ENCODE results near the gene MRPL20.
"Not testable (repeated sequence)": the region's sequence is repeated elsewhere in the genome, so short reads cannot be mapped to it uniquely, and the experiment has no call there.

The MRPL20 gene

GRCh38 chr1:1419813-1420653 lies 12.9 kb upstream of the MRPL20 start:
- DNase-seq = no peak
- H4K91ac ChIP-seq (ENCODE audit: low read depth, low read length) = peak overlapping the region; percentile 100
- H3K18ac ChIP-seq (ENCODE audit: low read length) = peak overlapping the region; percentile 37
- peak overlapping the region; percentile 83 for H2BK120ac ChIP-seq (ENCODE audit: insufficient read depth, low read length, poor library complexity)
- peak overlapping the region; percentile 83 for H3K14ac ChIP-seq (ENCODE audit: low read length)
- WGBS (ENCODE audit: extremely low coverage, insufficient coverage, insufficient read length) = no CpG with 5 or more reads among the region's 112 CpGs
- peaks cover 13% of the 10 kb centered on the region for H3K79me2 ChIP-seq (ENCODE audit: control insufficient read depth, insufficient read depth, low read length, poor library complexity)
- H2BK12ac ChIP-seq (ENCODE audit: low read length) = peak overlapping the region; percentile 91
- peak overlapping the region; percentile 57 for H3K4me2 ChIP-seq (ENCODE audit: low read length)
- H3K4me1 ChIP-seq (ENCODE audit: control insufficient read depth in 1 of 2, insufficient read depth in 2 of 2, low read length in 2 of 2) = peaks cover 34 to 37% of the 10 kb centered on the region in 2 experiments
- H3K23ac ChIP-seq (ENCODE audit: low read length) = no peak overlapping the region
- H3K27ac ChIP-seq (ENCODE audit: low read depth, low read length) = no peak overlapping the region
- H2BK5ac ChIP-seq (ENCODE audit: low read depth, low read length, poor library complexity) = no peak overlapping the region
- H3K9me3 ChIP-seq (ENCODE audit: insufficient read depth, low read depth, low read length) = no peaks in the 10 kb centered on the region
- H3K4me3 ChIP-seq (ENCODE audit: low read depth, low read length) = peak overlapping the region; percentile 54
- peaks cover 35% of the 10 kb centered on the region for H3K79me1 ChIP-seq (ENCODE audit: low read length)
- peak overlapping the region; percentile 84 for H2AFZ ChIP-seq (ENCODE audit: insufficient read depth, low read length, poor library complexity)
- peak overlapping the region; percentile 90 for H4K12ac ChIP-seq (ENCODE audit: low read depth, low read length)
- no peak overlapping the region for H3K9ac ChIP-seq (ENCODE audit: low read length)
- H3K27me3 ChIP-seq (ENCODE audit: insufficient read depth, low read length) = no peaks in the 10 kb centered on the region
- H3K4ac ChIP-seq (ENCODE audit: low read depth, low read length) = peak overlapping the region; percentile 39
- peak overlapping the region; percentile 90 for H4K8ac ChIP-seq (ENCODE audit: low read depth, low read length)
- H2AK5ac ChIP-seq (ENCODE audit: low read length) = peak overlapping the region; percentile 76
- H3K36me3 ChIP-seq (ENCODE audit: control insufficient read depth in 1 of 2, insufficient read depth in 2 of 2, low read length in 2 of 2) = no peaks in the 10 kb centered on the region

- peak overlapping the region; percentile 72 for H2AFZ ChIP-seq (ENCODE audit: insufficient read depth, low read length, poor library complexity)
- H4K91ac ChIP-seq (ENCODE audit: low read depth, low read length) = peak overlapping the region; percentile 84
- WGBS (ENCODE audit: extremely low coverage, insufficient coverage, insufficient read length) = no CpG with 5 or more reads among the region's 21 CpGs
Measured at GRCh38 chr1:1419363-1419812, 12.3 kb upstream of the MRPL20 start.

GRCh38 chr1:1418464-1419362 lies 11.6 kb upstream of the MRPL20 start:
- H3K14ac ChIP-seq (ENCODE audit: low read length) = peak overlapping the region; percentile 16
- no peak overlapping the region for H4K12ac ChIP-seq (ENCODE audit: low read depth, low read length)
- H3K27ac ChIP-seq (ENCODE audit: low read depth, low read length) = no peak overlapping the region
- no peak overlapping the region for H3K23ac ChIP-seq (ENCODE audit: low read length)
- no CpG with 5 or more reads among the region's 26 CpGs for WGBS (ENCODE audit: extremely low coverage, insufficient coverage, insufficient read length)
- no peak overlapping the region for H2BK5ac ChIP-seq (ENCODE audit: low read depth, low read length, poor library complexity)
- H3K9me3 ChIP-seq (ENCODE audit: insufficient read depth, low read depth, low read length) = no peaks in the 10 kb centered on the region
- H3K4ac ChIP-seq (ENCODE audit: low read depth, low read length) = no peak overlapping the region
- H2AK5ac ChIP-seq (ENCODE audit: low read length) = peak overlapping the region; percentile 8
- H3K9ac ChIP-seq (ENCODE audit: low read length) = no peak overlapping the region
- peak overlapping the region; percentile 84 for H4K91ac ChIP-seq (ENCODE audit: low read depth, low read length)
- peak overlapping the region; percentile 90 for H4K8ac ChIP-seq (ENCODE audit: low read depth, low read length)
- peak overlapping the region; percentile 21 for H3K18ac ChIP-seq (ENCODE audit: low read length)
- no peaks in the 10 kb centered on the region for H3K27me3 ChIP-seq (ENCODE audit: insufficient read depth, low read length)
- H2BK120ac ChIP-seq (ENCODE audit: insufficient read depth, low read length, poor library complexity) = no peak overlapping the region
- H2AFZ ChIP-seq (ENCODE audit: insufficient read depth, low read length, poor library complexity) = no peak overlapping the region
- no peak overlapping the region for H3K4me2 ChIP-seq (ENCODE audit: low read length)
- peaks cover 30% of the 10 kb centered on the region for H3K79me1 ChIP-seq (ENCODE audit: low read length)
- H3K4me3 ChIP-seq (ENCODE audit: low read depth, low read length) = no peak overlapping the region
- H3K4me1 ChIP-seq (ENCODE audit: control insufficient read depth in 1 of 2, insufficient read depth in 2 of 2, low read length in 2 of 2) = peaks cover 31 to 34% of the 10 kb centered on the region in 2 experiments
- no peaks in the 10 kb centered on the region for H3K36me3 ChIP-seq (ENCODE audit: control insufficient read depth in 1 of 2, insufficient read depth in 2 of 2, low read length in 2 of 2)
- H3K79me2 ChIP-seq (ENCODE audit: control insufficient read depth, insufficient read depth, low read length, poor library complexity) = peaks cover 13% of the 10 kb centered on the region
- DNase-seq = no peak
- peak overlapping the region; percentile 91 for H2BK12ac ChIP-seq (ENCODE audit: low read length)

More at GRCh38 chr1:1419363-1419812, 12.3 kb upstream of the MRPL20 start:
- Histone ChIP-seq H3K14ac (ENCODE audit: low read length) (peak overlapping the region; percentile 83), H2BK12ac (ENCODE audit: low read length) (peak overlapping the region; percentile 91), H4K8ac (ENCODE audit: low read depth, low read length) (peak overlapping the region; percentile 90), H3K4ac (ENCODE audit: low read depth, low read length) (no peak overlapping the region), H3K9me3 (ENCODE audit: insufficient read depth, low read depth, low read length) (no peaks in the 10 kb centered on the region), H2AK5ac (ENCODE audit: low read length) (peak overlapping the region; percentile 76), H2BK120ac (ENCODE audit: insufficient read depth, low read length, poor library complexity) (peak overlapping the region; percentile 83), H3K4me2 (ENCODE audit: low read length) (no peak overlapping the region), H3K36me3 (ENCODE audit: control insufficient read depth in 1 of 2, insufficient read depth in 2 of 2, low read length in 2 of 2) (no peaks in the 10 kb centered on the region), H3K4me3 (ENCODE audit: low read depth, low read length) (no peak overlapping the region), H3K79me2 (ENCODE audit: control insufficient read depth, insufficient read depth, low read length, poor library complexity) (peaks cover 13% of the 10 kb centered on the region), H4K12ac (ENCODE audit: low read depth, low read length) (peak overlapping the region; percentile 90), H3K4me1 (ENCODE audit: control insufficient read depth in 1 of 2, insufficient read depth in 2 of 2, low read length in 2 of 2) (peaks cover 34% of the 10 kb centered on the region in 2 experiments), H3K27ac (ENCODE audit: low read depth, low read length) (no peak overlapping the region), H3K18ac (ENCODE audit: low read length) (peak overlapping the region; percentile 37), H2BK5ac (ENCODE audit: low read depth, low read length, poor library complexity) (no peak overlapping the region), H3K23ac (ENCODE audit: low read length) (no peak overlapping the region), H3K27me3 (ENCODE audit: insufficient read depth, low read length) (no peaks in the 10 kb centered on the region), H3K79me1 (ENCODE audit: low read length) (peaks cover 35% of the 10 kb centered on the region), H3K9ac (ENCODE audit: low read length) (no peak overlapping the region)
- DNase-seq = no peak

- not testable (repeated sequence) for H3K36me3 ChIP-seq (ENCODE audit: control insufficient read depth in 1 of 2, insufficient read depth in 2 of 2, low read length in 2 of 2); H4K8ac ChIP-seq (ENCODE audit: low read depth, low read length); H2BK120ac ChIP-seq (ENCODE audit: insufficient read depth, low read length, poor library complexity); H4K12ac ChIP-seq (ENCODE audit: low read depth, low read length); H3K4me2 ChIP-seq (ENCODE audit: low read length); H2BK12ac ChIP-seq (ENCODE audit: low read length); H3K9me3 ChIP-seq (ENCODE audit: insufficient read depth, low read depth, low read length); H3K23ac ChIP-seq (ENCODE audit: low read length); H2BK5ac ChIP-seq (ENCODE audit: low read depth, low read length, poor library complexity); H3K27me3 ChIP-seq (ENCODE audit: insufficient read depth, low read length); H3K4me3 ChIP-seq (ENCODE audit: low read depth, low read length); H3K27ac ChIP-seq (ENCODE audit: low read depth, low read length); H3K9ac ChIP-seq (ENCODE audit: low read length); H2AFZ ChIP-seq (ENCODE audit: insufficient read depth, low read length, poor library complexity); H3K18ac ChIP-seq (ENCODE audit: low read length); DNase-seq; H3K14ac ChIP-seq (ENCODE audit: low read length); H3K4ac ChIP-seq (ENCODE audit: low read depth, low read length); H2AK5ac ChIP-seq (ENCODE audit: low read length)
- peaks cover 13% of the 10 kb centered on the region for H3K79me2 ChIP-seq (ENCODE audit: control insufficient read depth, insufficient read depth, low read length, poor library complexity)
- peaks cover 27 to 29% of the 10 kb centered on the region in 2 experiments for H3K4me1 ChIP-seq (ENCODE audit: control insufficient read depth in 1 of 2, insufficient read depth in 2 of 2, low read length in 2 of 2)
- H4K91ac ChIP-seq (ENCODE audit: low read depth, low read length) = peak overlapping the region; percentile 15
- H3K79me1 ChIP-seq (ENCODE audit: low read length) = peaks cover 26% of the 10 kb centered on the region
- WGBS (ENCODE audit: extremely low coverage, insufficient coverage, insufficient read length) = no CpG with 5 or more reads among the region's 25 CpGs
Measured at GRCh38 chr1:1417825-1418463, 10.9 kb upstream of the MRPL20 start.

Data from trophoblast cell (in vitro differentiated cells and primary cell).